Spleen (tissue), 11 donors: ENCODE measurements around the gene LRRC8D. TPM values are rescaled to one million over a fixed set of nuclear protein-coding genes. Genes with fewer than 3 reads are reported as not detected.

Source experiments
- DNase-seq: peaks from one replicate; pipeline ENCODE4 v3.0.0-alpha.2; 2020
- H3K27ac ChIP-seq, 8 donors: fragments of 200-600 bp; sonication (generic) in 7 of 8; 1 replicate in 4 of 8; 2 replicates in 4 of 8; pipeline versions ENCODE4 v1.5.0 to v1.8.0; 2016 to 2021; ENCODE audit warnings: inconsistent platforms in 4 of 8, mild to moderate bottlenecking in 4 of 8, moderate library complexity in 1 of 8
- H3K27me3 ChIP-seq, 7 donors: fragments of 200-600 bp; sonication (generic) in 6 of 7; replicated peaks in 1 of 7; 1 replicate in 4 of 7; 2 replicates in 3 of 7; pipeline versions ENCODE4 v1.5.0 to v1.8.0; 2016 to 2021; ENCODE audit warnings: inconsistent platforms in 3 of 7, mild to moderate bottlenecking in 1 of 7
- H3K36me3 ChIP-seq, 6 donors: fragments of 200-600 bp; sonication (generic) in 5 of 6; 1 replicate in 4 of 6; 2 replicates in 2 of 6; pipeline versions ENCODE4 v1.5.0 to v1.8.0; 2016 to 2021; ENCODE audit warnings: inconsistent platforms in 2 of 6
- H3K4me1 ChIP-seq, 6 donors: fragments of 200-600 bp; sonication (generic) in 5 of 6; 1 replicate in 3 of 6; 2 replicates in 3 of 6; pipeline versions ENCODE4 v1.5.0 to v1.8.0; 2016 to 2021; ENCODE audit warnings: inconsistent platforms in 3 of 6
- H3K4me3 ChIP-seq, 8 donors: fragments of 200-600 bp; sonication (generic) in 7 of 8; 1 replicate in 4 of 8; 2 replicates in 4 of 8; pipeline versions ENCODE4 v1.5.0 to v1.8.0; 2016 to 2021; ENCODE audit warnings: inconsistent platforms in 4 of 8, mild to moderate bottlenecking in 4 of 8, moderate library complexity in 2 of 8
- H3K9me3 ChIP-seq, 8 donors: fragments of 200-600 bp; sonication (generic) in 7 of 8; 1 replicate in 4 of 8; 2 replicates in 4 of 8; pipeline versions ENCODE4 v1.5.0 to v1.8.0; 2016 to 2021; ENCODE audit warnings: inconsistent platforms in 4 of 8
- POLR2A ChIP-seq, 3 donors: fragments of 450-650 bp; IDR thresholded peaks; one replicate each; pipeline ENCODE4 v1.5.1; 2017; ENCODE audit warnings: antibody characterized with exemption in 3 of 3, mild to moderate bottlenecking in 1 of 3
- POLR2AphosphoS5 ChIP-seq, 3 donors: sonication (generic); formaldehyde crosslinking; IDR thresholded peaks; one replicate each; pipeline ENCODE4 v1.5.1; 2017; ENCODE audit warnings: antibody characterized with exemption in 3 of 3
- WGBS, 5 donors: extraction: QIAGEN DNeasy Blood & Tissue Kit in 3 of 5; methylation state at CpG; one replicate each; pipeline versions ENCODE4 v1.1.5 to v1.1.7; 2013 to 2018; 5-methylcytosine and 5-hydroxymethylcytosine counted together
- intact Hi-C: fragments of 100-400 bp; cut with DNase I; formaldehyde crosslinking; loops from one replicate; pipeline ENCODE4 v1.15.0; 2023; ENCODE audit warnings: low total_unique reads
- polyA plus RNA-seq, 3 donors: library from polyadenylated mRNA; stranded (reverse); fragments of 200-250 nt; gene quantifications; one replicate each; pipeline ENCODE4 v1.2.1, GENCODE V29; 2013
- total RNA-seq, 7 donors: library from RNA; depleted of rRNA in 3 of 7; stranded (reverse); fragments of >200 nt in 3 of 7; fragmentation: NEBNext Ultra II Directional in 4 of 7; extraction: Animal tissue kit (Norgen Biotek cat#: 25700) in 4 of 7; gene quantifications; one replicate each; pipeline versions ENCODE4 v1.1.0 to v1.2.1, GENCODE V29; 2016 to 2021
- TF ChIP-seq, protein P1 (sequence below), 11 experiments: fragments of 200-600 bp in 7 of 11; fragments of 450-650 bp in 4 of 11; sonication (generic) in 4 of 11; IDR thresholded peaks in 8 of 11; conservative IDR thresholded peaks in 3 of 11; 1 replicate in 7 of 11; 2 replicates in 4 of 11; pipeline versions ENCODE4 v1.4.0 to v1.8.0; 2016 to 2021; ENCODE audit warnings: antibody characterized with exemption in 11 of 11, inconsistent platforms in 4 of 11, mild to moderate bottlenecking in 1 of 11
- donor health status: healthy with polysubstance abuse.
- donor health status: DM: no; HTN: no; CAD: no; lungs with moderate emphysema.
- donor health status: DM: no; HTN: no; CAD: no.
- donor health status: Bipolar disorder and iron deficiency.
- donor health status: healthy.
- donor health status: DM: no; HTN: no; CAD: no.
- donor health status: DM: yes; HTN: yes; CAD: no.

The LRRC8D gene
- total and polyA plus RNA-seq, 10 donors: 12.8 to 42.0 (median 34.5) TPM

DNA sequence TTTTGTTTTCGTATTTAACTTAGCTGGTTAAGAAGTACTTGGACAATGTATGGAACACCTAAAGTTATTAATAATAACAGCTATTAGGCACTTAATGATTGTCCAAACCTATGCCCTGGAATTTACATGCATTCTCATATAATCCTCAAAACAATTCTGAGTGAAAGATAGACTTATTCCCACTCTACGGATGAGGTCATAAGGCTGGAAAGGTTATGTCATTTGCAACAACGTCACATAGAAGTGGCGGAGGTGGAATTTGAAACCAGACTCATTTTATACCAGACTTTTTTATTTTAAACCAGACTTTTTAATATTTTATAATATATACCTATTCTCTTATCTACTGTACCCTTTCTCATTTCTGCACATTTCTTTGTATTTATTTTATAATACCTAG lies 8.4 kb downstream of the LRRC8D start:
- no peaks in the 10 kb centered on the region for H3K9me3 ChIP-seq
- H3K4me3 ChIP-seq: no peak overlapping the region
- peaks cover 0 to 59% (median 15%) of the 10 kb centered on the region in 6 donors for H3K4me1 ChIP-seq
- no peak for TF ChIP-seq POLR2AphosphoS5 (IDR thresholded peaks at IDR 0.05)
- no peak for TF ChIP-seq POLR2A (IDR thresholded peaks at IDR 0.05)
- TF ChIP-seq, protein P1, sequence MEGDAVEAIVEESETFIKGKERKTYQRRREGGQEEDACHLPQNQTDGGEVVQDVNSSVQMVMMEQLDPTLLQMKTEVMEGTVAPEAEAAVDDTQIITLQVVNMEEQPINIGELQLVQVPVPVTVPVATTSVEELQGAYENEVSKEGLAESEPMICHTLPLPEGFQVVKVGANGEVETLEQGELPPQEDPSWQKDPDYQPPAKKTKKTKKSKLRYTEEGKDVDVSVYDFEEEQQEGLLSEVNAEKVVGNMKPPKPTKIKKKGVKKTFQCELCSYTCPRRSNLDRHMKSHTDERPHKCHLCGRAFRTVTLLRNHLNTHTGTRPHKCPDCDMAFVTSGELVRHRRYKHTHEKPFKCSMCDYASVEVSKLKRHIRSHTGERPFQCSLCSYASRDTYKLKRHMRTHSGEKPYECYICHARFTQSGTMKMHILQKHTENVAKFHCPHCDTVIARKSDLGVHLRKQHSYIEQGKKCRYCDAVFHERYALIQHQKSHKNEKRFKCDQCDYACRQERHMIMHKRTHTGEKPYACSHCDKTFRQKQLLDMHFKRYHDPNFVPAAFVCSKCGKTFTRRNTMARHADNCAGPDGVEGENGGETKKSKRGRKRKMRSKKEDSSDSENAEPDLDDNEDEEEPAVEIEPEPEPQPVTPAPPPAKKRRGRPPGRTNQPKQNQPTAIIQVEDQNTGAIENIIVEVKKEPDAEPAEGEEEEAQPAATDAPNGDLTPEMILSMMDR (IDR thresholded peaks at IDR 0.05 in 8 of 11, conservative IDR thresholded peaks at IDR 0.05 in 3 of 11): no peak
- H3K36me3 ChIP-seq: peaks cover 0 to 16% (median 0%) of the 10 kb centered on the region in 6 donors
- no peak for DNase-seq
- no peak overlapping the region for H3K27ac ChIP-seq
- intact Hi-C loops: no loop called here
- WGBS, 5 donors: 91 to 98% (median 96%) methylated on average over 4 of the region's 4 CpGs
- H3K27me3 ChIP-seq: no peaks in the 10 kb centered on the region

GRCh38 chr1:89831462-89832120 lies 10.8 kb downstream of the LRRC8D start:
- no peak for DNase-seq
- intact Hi-C loops: no loop called here
- TF ChIP-seq, protein P1 (IDR thresholded peaks at IDR 0.05 in 8 of 11, conservative IDR thresholded peaks at IDR 0.05 in 3 of 11): no peak
- no peak for TF ChIP-seq POLR2A (IDR thresholded peaks at IDR 0.05)
- TF ChIP-seq POLR2AphosphoS5 (IDR thresholded peaks at IDR 0.05): no peak
- H3K27me3 ChIP-seq: no peaks in the 10 kb centered on the region
- H3K4me1 ChIP-seq: peaks cover 0 to 66% (median 29%) of the 10 kb centered on the region in 6 donors
- no peak overlapping the region for H3K27ac ChIP-seq
- H3K36me3 ChIP-seq: peaks cover 0 to 10% (median 0%) of the 10 kb centered on the region in 6 donors
- no peak overlapping the region for H3K4me3 ChIP-seq
- H3K9me3 ChIP-seq: no peaks in the 10 kb centered on the region
- WGBS, 5 donors: 66 to 79% (median 74%) methylated on average over 6 to 7 of the region's 7 CpGs

GRCh38 chr1:89832496-89833127 lies 11.8 kb downstream of the LRRC8D start:
- Histone ChIP-seq H3K9me3 (no peaks in the 10 kb centered on the region), H3K4me1 (peaks cover 0 to 75% (median 33%) of the 10 kb centered on the region in 6 donors), H3K36me3 (peaks cover 0 to 6% (median 0%) of the 10 kb centered on the region in 6 donors), H3K27me3 (no peaks in the 10 kb centered on the region), H3K4me3 (no peak overlapping the region), H3K27ac (peak overlapping the region in 3 of 8 donors; percentile 10 to 47 (median 40))
- 54 to 72% (median 60%) methylated on average over 6 of the region's 6 CpGs for whole genome bisulfite sequencing, 5 donors
- no peak for TF ChIP-seq POLR2AphosphoS5 (IDR thresholded peaks at IDR 0.05)
- TF ChIP-seq, protein P1 (IDR thresholded peaks at IDR 0.05 in 8 of 11, conservative IDR thresholded peaks at IDR 0.05 in 3 of 11): no peak
- no peak for TF ChIP-seq POLR2A (IDR thresholded peaks at IDR 0.05)
- DNase-seq: no peak
- intact Hi-C loops: no loop called here
